GM18867 (cell line): ENCODE data around the gene CUEDC2.
"Not testable (repeated sequence)": the region's sequence is repeated elsewhere in the genome, so short reads cannot be mapped to it uniquely, and the experiment has no call there.

ENCODE experiments used
- ATAC-seq: cut with Tn5 transposase; IDR thresholded peaks from one replicate; pipeline ENCODE4 v1.9.1; 2021; ENCODE audit warnings: mild to moderate bottlenecking, moderate library complexity; ENCODE audit not compliant: unreplicated experiment

Gene CUEDC2

DNA sequence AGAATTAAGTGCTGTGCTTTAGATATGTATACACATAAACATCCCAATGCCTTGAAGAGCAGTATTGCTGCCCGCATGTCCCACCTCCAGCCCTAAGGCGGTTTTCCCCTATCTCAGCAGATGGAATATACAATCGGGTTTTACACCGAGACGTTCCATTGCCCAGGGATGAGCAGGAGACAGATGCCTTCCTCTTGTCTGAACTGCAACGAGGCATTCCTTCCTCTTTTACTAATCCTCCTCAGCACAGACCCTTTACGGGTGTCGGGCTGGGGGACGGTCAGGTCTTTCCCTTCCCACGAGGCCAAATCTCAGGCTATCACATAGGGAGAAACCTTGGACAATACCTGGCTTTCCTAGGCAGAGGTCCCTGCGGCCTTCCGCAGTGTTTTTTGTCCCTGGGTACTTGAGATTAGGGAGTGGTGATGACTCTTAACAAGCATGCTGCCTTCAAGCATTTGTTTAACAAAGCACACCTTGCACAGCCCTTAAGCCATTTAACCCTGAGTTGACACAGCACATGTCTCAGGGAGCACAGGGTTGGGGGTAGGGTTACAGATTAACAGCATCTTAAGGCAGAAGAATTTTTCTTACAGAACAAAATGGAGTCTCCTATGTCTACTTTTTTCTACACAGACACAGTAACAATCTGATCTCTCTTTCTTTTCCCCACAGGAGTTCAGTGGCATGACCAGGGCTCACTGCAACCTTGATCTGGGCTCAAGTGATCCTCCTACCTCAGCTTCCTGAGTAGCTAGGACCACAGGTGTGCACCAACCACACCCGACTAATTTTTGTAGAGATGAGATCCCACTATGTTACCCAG is 22.5 kb upstream of the CUEDC2 start:
- not testable (repeated sequence) for ATAC-seq

DNA sequence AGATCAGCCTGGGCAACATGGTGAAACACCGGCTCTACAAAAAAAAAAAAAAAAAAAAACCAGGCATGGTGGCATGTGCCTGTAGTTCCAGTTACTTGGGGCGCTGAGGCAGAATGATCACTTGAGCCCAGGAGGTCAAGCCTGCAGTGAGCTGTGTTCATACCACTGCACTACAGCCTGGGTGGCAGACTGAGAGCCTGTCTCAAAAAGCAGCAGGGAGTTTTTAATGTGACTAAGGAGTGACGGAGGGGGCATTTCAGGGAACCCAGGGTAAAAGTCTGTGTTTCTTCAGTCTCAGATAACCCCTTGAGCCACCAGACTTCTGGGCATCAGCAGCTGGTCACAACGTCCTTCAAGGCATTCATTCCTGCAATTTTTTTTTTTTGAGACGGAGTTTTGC is 21.1 kb upstream of the CUEDC2 start:
- no peak for ATAC-seq

DNA sequence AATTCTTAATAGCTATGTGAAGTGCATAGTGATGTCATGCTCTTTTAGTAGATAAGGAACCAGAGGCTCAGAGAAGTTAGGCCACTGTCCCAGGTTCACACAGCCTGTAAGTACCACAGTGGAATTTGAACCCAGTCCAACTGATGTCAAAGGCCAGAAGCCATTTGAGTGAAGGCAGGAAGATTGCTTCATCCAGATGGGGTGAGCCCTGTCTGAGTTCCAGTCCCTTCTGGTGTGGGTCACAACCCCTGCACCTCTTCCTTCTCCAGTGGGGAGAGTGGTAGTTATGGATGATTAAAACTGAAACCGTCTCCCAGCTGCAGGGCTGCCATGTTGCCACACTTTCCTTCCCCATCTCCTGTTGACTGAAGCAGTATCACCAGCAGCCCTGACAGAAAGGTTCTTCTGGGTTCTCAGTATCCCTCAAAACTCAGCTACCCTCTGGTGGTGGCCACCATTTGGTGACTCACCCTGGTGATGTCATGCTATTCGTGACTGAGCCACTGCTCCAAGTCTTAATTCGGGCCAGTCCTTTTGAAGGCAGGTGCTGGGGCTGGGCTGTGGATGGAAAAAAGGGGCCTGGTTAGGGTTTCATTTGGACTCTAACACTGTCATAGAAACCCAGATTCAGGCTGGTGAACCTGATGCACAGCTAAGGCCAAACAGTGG is 20.4 kb upstream of the CUEDC2 start:
- ATAC-seq, result no peak

DNA sequence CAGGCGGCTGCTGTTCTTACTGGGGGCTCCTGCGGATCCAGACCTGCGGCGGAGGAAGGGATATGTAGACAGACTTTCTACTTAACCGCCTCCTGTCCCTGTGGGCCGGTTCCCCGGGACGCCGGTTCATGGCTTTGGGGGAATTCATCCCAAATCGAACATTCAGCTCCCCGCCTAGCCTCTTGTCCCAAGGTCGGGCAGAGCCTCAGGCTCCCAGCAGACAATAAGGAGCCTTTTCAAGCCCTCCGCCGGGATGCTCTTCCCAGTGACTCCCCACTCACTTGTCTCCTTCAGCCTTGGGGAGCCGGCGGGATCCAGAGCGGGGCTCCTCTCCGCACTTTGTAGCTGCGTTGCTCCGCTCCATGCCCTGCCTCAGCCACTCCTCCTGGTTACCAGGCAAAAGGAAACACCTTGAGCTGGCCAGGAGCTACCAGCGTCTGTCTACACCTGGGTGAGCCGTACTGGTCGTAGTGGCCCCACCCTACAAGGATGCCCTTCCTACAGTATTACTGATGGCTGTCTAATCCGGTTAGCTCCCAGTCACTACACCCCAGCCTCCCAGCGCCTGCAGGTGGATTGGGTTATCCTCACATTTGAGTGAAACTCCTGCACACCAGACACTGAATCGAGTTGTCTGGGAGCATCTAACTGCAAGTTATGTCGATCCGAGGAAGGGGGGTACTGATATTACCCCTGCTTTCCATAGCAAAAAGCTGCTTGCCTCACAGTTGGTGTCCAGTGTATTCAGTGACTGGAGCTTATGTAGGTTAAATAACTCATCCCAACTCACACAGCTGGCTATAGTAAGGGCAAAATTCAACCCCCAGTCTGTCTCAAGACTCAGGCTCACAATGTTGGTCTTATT is 19.0 kb upstream of the CUEDC2 start, which contains the start of gene C10orf95:
TSS of gene C10orf95 (minus strand) at position 439 of the 865 bp plus-strand sequence. CDS start 450 bp downstream, outside the sequence.
- ATAC-seq, result no peak

DNA sequence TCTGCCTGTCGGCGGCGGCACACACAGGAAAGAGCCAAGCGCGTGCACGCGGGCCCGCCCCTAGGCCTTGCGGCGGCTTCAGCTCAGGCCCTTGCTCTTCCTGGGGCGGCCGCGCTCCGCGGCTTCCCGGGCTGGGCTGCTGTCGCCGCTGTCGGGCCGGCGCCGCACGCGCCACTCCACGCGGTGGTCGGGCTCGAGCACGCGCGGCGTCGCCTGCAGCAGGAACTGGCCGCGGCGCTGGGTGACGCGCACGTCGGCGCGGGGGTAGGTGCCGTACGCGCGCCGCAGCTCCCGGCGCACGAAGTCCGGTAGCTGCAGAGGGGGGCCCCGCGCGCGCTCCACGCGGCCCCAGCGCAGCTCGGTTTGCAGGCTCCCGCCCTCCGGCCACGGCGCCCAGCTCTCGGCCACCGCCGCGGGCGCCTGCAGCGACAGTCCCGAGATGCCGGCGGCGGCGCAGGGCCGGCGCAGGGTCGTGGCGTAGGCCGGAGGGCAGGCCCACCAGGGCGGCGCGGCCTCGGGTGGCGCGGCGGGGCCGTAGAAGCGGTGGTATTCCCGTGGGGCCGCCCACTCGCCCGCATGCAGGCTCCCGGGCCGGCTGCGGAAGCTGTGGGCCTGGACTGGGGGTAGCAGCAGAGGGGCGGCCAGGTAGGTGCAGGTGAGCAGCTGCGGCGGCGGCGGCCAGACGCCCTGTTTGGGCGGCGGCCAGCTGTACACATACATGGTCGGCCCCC is 18.2 kb upstream of the CUEDC2 start:
- ATAC-seq, result peak; percentile 80

DNA sequence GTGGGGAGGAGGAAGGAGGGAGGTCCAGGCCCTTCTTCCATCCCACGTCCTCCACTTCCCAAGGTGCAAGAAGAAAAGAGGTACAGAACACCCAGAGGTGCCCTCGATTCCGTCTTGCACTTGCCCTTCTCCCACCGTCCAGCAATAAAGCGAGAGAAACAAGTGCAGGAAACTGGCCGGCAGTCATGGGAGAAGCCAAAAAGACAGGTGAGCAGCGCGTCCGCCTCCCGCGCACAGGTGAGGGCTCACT is 17.7 kb upstream of the CUEDC2 start:
- no peak for ATAC-seq

DNA sequence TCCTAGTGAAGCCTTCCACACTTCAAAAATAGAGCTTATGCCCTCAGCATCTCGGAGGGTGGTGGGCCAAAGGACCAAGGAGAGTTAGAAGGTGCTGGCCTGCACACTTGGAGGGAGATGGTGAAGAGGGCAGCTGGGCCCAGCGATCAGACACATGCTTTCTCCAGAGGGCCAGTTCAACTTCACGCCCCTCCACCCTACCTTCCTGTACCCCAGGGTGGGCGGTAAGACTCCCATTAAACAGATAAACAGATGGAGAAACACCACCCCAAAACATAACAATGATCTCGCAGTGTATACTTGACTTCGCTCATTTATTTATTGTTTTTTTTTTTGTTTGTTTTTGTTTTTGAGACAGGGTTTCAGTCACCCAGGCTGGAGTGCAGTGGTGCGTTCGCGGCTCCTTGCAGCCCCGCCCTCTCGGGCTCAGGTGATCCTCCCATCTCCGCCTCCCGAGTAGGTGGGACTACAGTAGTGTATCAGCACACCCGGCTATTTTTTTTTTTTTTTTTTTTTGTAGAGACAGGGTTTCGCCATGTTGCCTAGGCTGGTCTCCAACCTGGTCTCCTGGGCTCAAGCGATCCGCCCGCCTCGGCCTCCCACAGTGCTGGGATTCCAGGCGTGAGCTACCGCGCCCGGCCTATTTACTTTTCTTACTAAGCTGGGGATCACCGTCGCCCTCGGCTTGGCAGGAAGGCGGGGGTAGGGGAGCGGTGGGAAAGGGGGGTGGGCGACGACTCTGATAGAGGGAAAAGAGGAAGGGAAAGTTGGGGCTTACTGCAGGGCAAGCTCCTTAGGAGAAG is 17.1 kb upstream of the CUEDC2 start:
- peak; percentile 55 for ATAC-seq

DNA sequence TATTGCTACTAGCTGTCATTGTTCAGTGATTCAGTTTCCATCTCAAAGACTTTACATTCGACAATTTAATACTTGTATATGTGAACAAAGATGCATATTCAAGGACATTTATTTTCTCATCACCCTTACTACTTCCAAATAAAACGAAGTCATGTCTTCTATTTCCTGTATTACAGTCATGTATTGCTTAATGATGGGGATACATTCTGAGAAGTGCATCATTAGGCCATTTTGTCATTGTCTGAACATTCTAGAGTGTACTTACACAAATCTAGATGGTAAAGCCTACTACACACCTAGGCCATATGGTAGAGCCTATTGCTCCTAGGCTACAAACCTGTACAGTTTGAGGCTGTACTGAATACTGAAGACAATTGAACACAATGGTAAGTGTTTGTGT is 12.5 kb upstream of the CUEDC2 start:
- ATAC-seq, result no peak

DNA sequence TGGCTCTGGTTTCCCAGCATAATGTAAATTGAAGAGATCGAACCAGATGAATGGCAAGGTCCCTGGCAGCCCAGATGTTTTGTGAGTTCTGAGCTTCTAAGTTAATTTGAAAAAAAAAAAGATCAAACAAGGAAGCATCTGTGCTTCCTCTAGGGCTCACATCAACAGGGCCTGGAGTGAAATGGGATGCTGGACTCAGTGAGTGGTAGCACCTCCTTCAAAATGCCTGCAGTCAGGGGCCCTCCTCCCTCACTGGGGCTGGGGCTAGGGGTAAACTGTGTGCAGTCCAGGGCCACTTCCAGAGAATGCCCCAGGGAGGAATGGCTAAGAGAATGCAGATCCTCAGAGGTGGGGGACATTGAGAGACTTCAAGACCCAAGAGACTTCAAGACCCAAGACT is 6.0 kb upstream of the CUEDC2 start:
- ATAC-seq, result no peak

DNA sequence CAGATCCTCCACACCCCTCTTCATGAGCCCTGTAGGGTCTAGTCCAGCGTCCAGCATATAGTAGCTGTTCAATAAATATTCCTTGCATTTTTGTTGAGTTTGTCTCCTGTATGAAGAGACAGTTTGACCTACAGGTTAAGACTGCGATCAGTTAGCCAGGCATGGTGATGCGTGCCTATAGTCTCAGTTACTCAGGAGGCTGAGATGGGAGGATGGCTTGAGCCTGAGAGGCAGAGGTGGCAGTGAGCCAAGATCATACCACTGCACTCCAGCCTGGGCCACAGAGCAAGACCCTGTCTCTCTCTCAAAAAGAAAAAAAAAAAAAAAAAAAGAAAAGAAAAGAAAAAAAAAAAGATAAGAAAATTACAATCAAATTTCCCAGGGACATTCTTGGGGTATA is 5.1 kb upstream of the CUEDC2 start:
- no peak for ATAC-seq

DNA sequence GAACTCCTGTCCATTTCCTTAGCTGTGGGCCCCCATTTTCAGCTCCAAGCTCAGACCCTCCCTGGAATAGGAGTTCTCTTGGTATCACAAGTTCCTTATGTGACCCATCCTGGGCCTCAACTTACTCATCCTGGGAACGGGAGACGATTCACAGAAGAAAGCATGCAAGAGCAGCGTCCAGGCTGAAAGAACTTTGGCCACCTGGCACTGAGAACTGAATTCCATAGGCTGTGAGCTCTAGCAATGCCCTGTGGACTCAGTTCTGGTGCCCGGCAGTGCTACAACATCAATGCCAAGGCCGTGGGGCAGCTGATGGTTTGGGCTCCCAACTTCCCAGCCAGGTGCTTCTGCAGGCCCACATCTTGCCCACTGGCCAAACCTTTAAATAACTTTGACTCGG is 3.9 kb upstream of the CUEDC2 start:
- ATAC-seq, result no peak

DNA sequence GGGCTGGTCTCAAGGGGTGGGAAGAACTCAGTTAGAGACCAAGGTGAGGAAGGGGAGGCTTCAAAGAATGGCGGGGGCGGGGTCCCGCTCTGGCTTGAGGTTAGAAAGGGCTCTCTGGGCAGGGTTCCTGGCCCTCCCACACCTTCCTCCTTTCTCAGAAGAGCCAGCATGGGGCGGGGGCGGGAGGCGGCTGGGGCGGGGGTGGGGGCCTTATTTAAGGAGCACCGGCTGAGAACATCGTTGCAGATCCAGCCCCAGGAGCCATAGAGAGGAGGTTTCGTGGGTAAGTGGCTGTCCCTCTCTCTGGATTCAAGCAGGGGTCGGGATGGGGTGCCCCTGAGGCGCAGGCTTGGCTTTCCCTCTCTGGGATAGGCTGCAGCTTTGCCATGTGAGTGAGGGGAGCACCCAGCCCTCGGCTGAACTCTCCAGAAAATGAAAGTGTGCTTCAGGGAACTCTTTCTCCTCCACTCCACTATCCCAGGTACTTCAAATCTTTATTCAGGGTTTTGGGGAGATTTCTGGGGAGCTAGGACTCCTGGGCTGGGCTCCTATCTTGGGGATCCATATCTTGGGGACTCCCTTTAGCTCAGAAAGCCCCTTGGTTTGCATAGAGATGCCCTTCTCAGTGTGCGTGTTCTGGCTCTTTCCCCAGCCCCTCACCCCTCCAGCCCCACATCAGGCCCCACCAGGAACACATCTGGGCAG is 3.3 kb upstream of the CUEDC2 start:
- no peak for ATAC-seq

DNA sequence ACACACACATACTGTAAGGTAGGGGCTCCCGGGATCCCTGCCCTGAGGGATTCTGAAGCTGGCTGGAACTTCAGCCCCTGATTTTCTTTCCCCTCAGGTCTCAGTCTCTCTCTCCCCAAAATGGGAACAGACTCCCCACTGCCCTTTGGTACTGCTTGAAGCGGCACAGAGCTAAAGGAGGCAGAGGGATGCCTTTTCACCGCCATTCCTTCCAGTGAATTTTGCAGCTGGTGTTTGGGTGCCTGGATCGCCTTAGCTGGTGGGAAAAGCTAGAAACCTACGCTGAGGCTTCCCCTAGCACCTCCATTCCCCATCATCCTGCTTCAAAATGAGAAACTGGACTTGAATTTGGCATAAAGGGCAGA is 2.7 kb upstream of the CUEDC2 start:
- ATAC-seq, result no peak

DNA sequence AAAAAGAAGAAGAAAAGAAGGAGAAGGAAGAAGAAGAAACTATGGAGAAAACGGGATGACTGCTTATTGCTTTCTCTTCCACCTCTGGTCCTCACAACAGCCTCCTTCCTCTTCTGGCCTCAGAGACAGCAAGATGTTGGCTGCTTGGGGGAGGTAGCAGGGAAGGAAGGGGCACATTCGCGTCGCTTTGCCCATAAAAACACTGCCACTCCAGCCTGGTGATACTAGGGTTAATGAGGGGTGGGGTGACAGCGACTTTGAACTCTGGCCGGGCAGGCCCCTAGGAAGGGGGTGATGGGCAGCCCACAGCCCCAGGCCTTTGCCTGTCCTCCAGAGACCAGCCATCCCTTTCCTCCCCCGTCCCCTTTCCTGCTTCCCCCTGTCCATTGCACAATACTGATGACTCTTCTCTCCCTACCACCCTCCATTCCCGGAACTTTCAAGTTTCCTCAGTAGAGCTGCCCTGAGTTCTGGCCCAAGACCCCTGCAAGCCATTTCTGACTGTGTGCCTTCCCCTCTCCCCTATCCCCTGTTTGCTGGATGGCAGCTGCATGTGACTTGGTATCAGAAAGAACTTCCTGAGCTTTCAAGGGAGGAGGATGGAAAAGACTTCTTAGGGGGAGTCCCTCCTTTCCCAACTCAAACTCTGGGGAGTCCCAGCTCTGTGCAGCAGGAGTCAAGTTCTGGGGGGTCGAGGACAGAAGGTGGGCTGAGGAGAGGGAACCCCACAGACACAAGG is 2.2 kb upstream of the CUEDC2 start:
- ATAC-seq, result no peak

DNA sequence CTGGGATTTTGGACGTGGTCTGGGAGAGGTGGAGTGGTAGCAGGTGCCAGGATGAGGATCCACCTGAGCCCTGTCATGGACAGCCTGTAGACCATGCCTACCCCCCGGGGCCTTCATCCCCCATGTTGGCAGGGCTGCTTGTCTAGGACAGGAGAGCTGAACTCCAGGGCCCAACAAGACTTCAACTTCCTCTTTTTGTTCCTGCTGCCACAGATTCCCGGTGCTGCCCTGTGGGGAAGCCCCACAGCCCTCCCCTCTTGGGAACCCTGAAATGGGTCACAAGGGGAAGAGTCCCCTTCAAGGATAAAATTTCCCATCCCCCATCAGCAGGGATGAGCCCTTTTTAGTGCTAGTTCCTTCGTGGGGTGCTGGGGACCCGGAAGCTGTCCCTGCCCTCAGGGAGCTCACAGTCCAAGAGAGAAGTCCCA is 1.3 kb upstream of the CUEDC2 start:
- no peak for ATAC-seq

DNA sequence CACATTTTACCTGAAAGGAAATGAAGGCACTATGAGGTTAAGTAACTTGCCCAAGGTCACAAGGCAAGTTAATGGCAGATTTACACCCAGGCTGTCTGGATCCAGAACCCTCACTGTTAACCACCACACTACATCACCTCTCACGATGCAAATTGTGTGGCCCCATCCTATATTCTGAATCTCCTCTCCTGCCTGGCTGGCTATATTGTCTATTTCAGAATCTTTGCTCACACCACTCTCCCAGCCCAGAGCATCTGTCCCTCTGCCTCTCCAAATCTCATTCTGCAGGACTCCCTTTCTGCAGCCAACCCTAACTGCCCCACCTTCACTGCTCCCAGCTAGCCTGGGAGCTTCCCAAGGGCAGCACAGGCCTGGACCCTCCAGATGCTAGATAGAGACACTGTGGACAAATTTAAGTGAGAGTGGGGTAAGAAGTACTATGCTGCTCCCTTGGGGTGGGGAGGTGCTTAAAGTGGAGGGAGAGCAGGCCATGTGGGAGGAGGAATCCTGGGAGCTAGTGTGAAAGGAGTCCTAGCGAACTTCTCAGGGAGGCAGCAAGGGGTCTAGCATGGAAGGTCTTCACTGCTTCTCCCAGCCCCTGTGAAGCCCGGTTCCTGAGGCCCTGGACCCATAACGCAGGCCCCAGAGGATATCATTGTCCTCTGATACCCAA is 786 bp downstream of the CUEDC2 start:
- no peak for ATAC-seq

DNA sequence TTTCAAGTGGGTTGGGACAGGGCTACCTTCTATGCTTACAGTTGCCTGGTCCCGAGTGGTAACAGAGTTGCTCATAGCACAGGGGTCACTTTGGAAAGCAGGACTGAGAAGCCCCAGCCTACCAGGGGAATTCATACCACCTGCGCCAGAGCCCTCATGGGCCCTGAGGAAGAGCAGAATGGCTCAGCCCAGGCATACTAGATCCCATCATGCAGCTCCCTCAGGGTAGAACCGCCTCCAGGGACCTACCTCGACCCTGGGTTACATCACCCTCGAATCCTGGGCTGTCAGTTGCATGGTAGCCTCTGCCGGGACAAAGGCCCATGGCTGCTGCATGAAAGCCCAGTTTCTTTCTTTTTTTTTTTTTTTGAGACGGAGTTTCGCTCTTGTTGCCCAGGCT is 2.9 kb downstream of the CUEDC2 start:
- ATAC-seq, result no peak

DNA sequence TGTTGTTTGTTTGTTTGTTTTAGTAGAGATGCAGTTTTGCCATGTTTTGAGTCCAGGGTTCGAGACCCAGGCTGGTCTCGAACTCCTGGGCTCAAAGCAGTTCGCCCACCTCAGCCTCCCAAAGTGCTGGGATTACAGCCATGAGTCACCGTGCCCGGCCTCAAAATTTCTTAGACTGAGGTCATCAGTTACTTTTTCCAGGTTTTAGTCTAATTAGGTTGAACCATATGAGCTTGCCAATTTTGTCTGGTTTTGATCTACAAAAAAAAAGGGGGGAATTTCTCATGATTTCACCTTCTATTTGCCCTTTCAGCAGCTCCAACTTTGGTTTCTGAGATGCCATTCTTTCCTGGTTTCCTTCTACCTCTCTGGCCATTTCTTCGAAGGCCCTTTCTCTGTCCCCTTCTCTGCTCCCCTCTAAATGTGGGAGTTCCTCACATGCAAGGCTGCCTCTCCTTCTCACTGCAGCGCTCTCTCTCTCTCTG is 5.5 kb downstream of the CUEDC2 start:
- ATAC-seq, result no peak
